Embryonic facial prominence (tissue), 1 donor: ENCODE measurements around the gene PCDHB11.
"Not testable (repeated sequence)": the region's sequence is repeated elsewhere in the genome, so short reads cannot be mapped to it uniquely, and the experiment has no call there.

Experiments
- DNase-seq: peaks from one replicate; pipeline ENCODE4 v3.0.0-alpha.2; 2016; ENCODE audit errors: extremely low spot score

Gene PCDHB11

GRCh38 chr5:141236516-141237313 is 37.3 kb downstream of the PCDHB11 start:
- no peak for DNase-seq

- no peak for DNase-seq
Observed at GRCh38 chr5:141241496-141241895, 42.1 kb downstream of the PCDHB11 start.

GRCh38 chr5:141245250-141245717 is 45.9 kb downstream of the PCDHB11 start, which contains the start of gene PCDHB15:
TSS of gene PCDHB15 (plus strand) at chr5:141245395. CDS start at chr5:141245579, 184 bp downstream.
- DNase-seq = no peak

- DNase-seq = not testable (repeated sequence)
Observed at GRCh38 chr5:141246971-141247370, 47.5 kb downstream of the PCDHB11 start.

GRCh38 chr5:141247434-141247833 is 48.0 kb downstream of the PCDHB11 start:
- DNase-seq = not testable (repeated sequence)

- no peak for DNase-seq
Observed at GRCh38 chr5:141250576-141250975, 51.1 kb downstream of the PCDHB11 start.
